SK-N-MC (cell line): ENCODE measurements around the gene PCDH11Y.
"Not testable (repeated sequence)": the region's sequence is repeated elsewhere in the genome, so short reads cannot be mapped to it uniquely, and the experiment has no call there.

Experiments used
- DNase-seq: peaks from one replicate; pipeline ENCODE4 v3.0.0-alpha.2; 2011; ENCODE audit warnings: low read depth, low spot score
- H3K27ac ChIP-seq: fragments of 200-600 bp; sonication (generic); 2 replicates; pipeline ENCODE4 v1.5.1; 2016; ENCODE audit warnings: mixed run types
- H3K36me3 ChIP-seq: fragments of 200-600 bp; sonication (generic); 2 replicates; pipeline ENCODE4 v1.6.1; 2017; ENCODE audit warnings: antibody characterized with exemption, low read length, mixed read lengths; ENCODE audit not compliant: insufficient read depth
- H3K4me3 ChIP-seq: fragments of 200-600 bp; sonication (generic); 2 replicates; pipeline ENCODE4 v1.5.1; 2016
- H3K9ac ChIP-seq: fragments of 200-600 bp; sonication (generic); 2 replicates; pipeline ENCODE4 v1.8.0; 2017; ENCODE audit warnings: mixed run types, mixed read lengths; ENCODE audit not compliant: insufficient read length
- H3K9me3 ChIP-seq: fragments of 200-600 bp; sonication (generic); 2 replicates; pipeline ENCODE4 v1.6.1; 2017; ENCODE audit warnings: low read depth, mild to moderate bottlenecking, antibody characterized with exemption, low read length, moderate library complexity, mixed read lengths

Gene PCDH11Y

GRCh38 chrY:5679265-5679664 is 679.2 kb downstream of the PCDH11Y start:
- not testable (repeated sequence) for DNase-seq, H3K4me3 ChIP-seq, H3K9ac ChIP-seq, H3K27ac ChIP-seq, H3K9me3 ChIP-seq, H3K36me3 ChIP-seq

- DNase-seq, H3K27ac ChIP-seq, H3K9me3 ChIP-seq, H3K4me3 ChIP-seq, H3K36me3 ChIP-seq, H3K9ac ChIP-seq: not testable (repeated sequence)
Observed at GRCh38 chrY:5708727-5709126, 708.6 kb downstream of the PCDH11Y start.

- not testable (repeated sequence) for H3K9ac ChIP-seq, H3K36me3 ChIP-seq, DNase-seq, H3K4me3 ChIP-seq, H3K9me3 ChIP-seq, H3K27ac ChIP-seq
Observed at GRCh38 chrY:5709788-5710381, 709.8 kb downstream of the PCDH11Y start.

- not testable (repeated sequence) for DNase-seq, H3K36me3 ChIP-seq, H3K9ac ChIP-seq, H3K27ac ChIP-seq, H3K9me3 ChIP-seq, H3K4me3 ChIP-seq
Observed at GRCh38 chrY:5761403-5761802, 761.3 kb downstream of the PCDH11Y start.

GRCh38 chrY:5776485-5776884 is 776.4 kb downstream of the PCDH11Y start:
- not testable (repeated sequence) for H3K36me3 ChIP-seq, DNase-seq, H3K9ac ChIP-seq, H3K9me3 ChIP-seq, H3K4me3 ChIP-seq, H3K27ac ChIP-seq
